HG02885 (cell line): ENCODE results near the gene FADS1.

Experiments used
- ATAC-seq: cut with Tn5 transposase; IDR thresholded peaks from one replicate; pipeline ENCODE4 v1.9.1; 2021; ENCODE audit warnings: mild to moderate bottlenecking; ENCODE audit not compliant: unreplicated experiment, poor library complexity

FADS1 gene

GRCh38 chr11:61828629-61829407, 12.0 kb upstream of the FADS1 start:
- peak; percentile 31 for ATAC-seq

- no peak for ATAC-seq
Measured at GRCh38 chr11:61828379-61828628, 11.5 kb upstream of the FADS1 start.

GRCh38 chr11:61827571-61828378, 11.0 kb upstream of the FADS1 start, which contains the start of gene FADS2:
FADS2 (plus strand) TSS chr11:61828300; CDS start chr11:61828391, 91 bp downstream.
- ATAC-seq: peak; percentile 79

- ATAC-seq: peak; percentile 3
Measured at GRCh38 chr11:61826930-61827570, 10.2 kb upstream of the FADS1 start.

- ATAC-seq: no peak
Measured at GRCh38 chr11:61820174-61820573, 3.4 kb upstream of the FADS1 start.

GRCh38 chr11:61817471-61818202, 834 bp upstream of the FADS1 start:
- ATAC-seq: no peak

- ATAC-seq: peak; percentile 19
Measured at GRCh38 chr11:61815790-61816735, 740 bp downstream of the FADS1 start.

- ATAC-seq: peak; percentile 72
Measured at GRCh38 chr11:61814958-61815789, 1.6 kb downstream of the FADS1 start.

- ATAC-seq: no peak
Measured at GRCh38 chr11:61814247-61814957, 2.4 kb downstream of the FADS1 start.

GRCh38 chr11:61812736-61813411, 3.9 kb downstream of the FADS1 start:
- no peak for ATAC-seq

- no peak for ATAC-seq
Measured at GRCh38 chr11:61811831-61812230, 5.0 kb downstream of the FADS1 start.

- no peak for ATAC-seq
Measured at GRCh38 chr11:61810671-61811175, 6.1 kb downstream of the FADS1 start.

- no peak for ATAC-seq
Measured at GRCh38 chr11:61806785-61807184, 10.0 kb downstream of the FADS1 start.

GRCh38 chr11:61805146-61805545, 11.7 kb downstream of the FADS1 start:
- no peak for ATAC-seq

GRCh38 chr11:61803889-61804647, 12.7 kb downstream of the FADS1 start:
- ATAC-seq: no peak

- no peak for ATAC-seq
Measured at GRCh38 chr11:61802605-61803004, 14.2 kb downstream of the FADS1 start.
